Stimulated activated naive CD8-positive, alpha-beta T cell treated with anti-CD3 and anti-CD28 coated beads, Interleukin-15, amount 100 ng/mL, for 72 hours (primary cell): ENCODE measurements around the gene ATRN.
A peak's percentile ranks its signal among the peaks of the same experiment; 100 is the strongest.
"Not testable (repeated sequence)": the region's sequence is repeated elsewhere in the genome, so short reads cannot be mapped to it uniquely, and the experiment has no call there.

ENCODE experiments used
- ATAC-seq: fragments of 150-1000 bp; cut with Tn5 transposase; 2 replicates; pipeline ENCODE4 v1.10.0; 2021; ENCODE audit warnings: mild to moderate bottlenecking, moderate library complexity
- DNase-seq, 2 donors: peaks; one replicate each; pipeline ENCODE4 v3.0.0; 2021 to 2022
- H3K27ac Mint-ChIP-seq, 2 donors: one replicate each; pipeline ENCODE4 v1.8.0; 2022; ENCODE audit warnings: mild to moderate bottlenecking in 2 of 2, mixed read lengths in 2 of 2, moderate library complexity in 2 of 2
- H3K27me3 Mint-ChIP-seq: one replicate; pipeline ENCODE4 v1.8.0; 2022; ENCODE audit warnings: mixed read lengths
- H3K4me1 Mint-ChIP-seq: one replicate; pipeline ENCODE4 v1.8.0; 2022; ENCODE audit warnings: mild to moderate bottlenecking, mixed read lengths
- H3K4me3 Mint-ChIP-seq, 2 donors: one replicate each; pipeline ENCODE4 v1.8.0; 2022; ENCODE audit warnings: mild to moderate bottlenecking in 2 of 2, mixed read lengths in 2 of 2, moderate library complexity in 1 of 2
- H3K9me3 Mint-ChIP-seq, 2 donors: one replicate each; pipeline ENCODE4 v1.8.0; 2022; ENCODE audit warnings: mixed read lengths in 2 of 2

ATRN gene

DNA sequence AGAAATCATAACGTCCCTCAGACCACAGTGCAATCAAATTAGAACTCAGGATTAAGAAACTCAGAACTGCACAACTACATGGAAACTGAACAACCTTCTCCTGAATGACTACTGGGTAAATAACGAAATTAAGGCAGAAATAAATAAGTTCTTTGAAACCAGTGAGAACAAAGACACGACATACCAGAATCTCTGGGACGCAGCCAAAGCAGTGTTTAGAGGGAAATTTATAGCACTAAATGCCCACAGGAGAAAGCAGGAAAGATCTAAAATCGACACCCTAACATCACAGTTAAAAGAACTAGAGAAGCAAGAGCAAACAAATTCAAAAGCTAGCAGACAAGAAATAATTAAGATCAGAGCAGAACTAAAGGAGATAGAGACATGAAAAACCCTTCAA lies 53.9 kb downstream of the ATRN start:
- not testable (repeated sequence) for DNase-seq, H3K4me3 Mint-ChIP-seq, ATAC-seq, H3K27me3 Mint-ChIP-seq, H3K4me1 Mint-ChIP-seq, H3K27ac Mint-ChIP-seq
- peaks cover 40 to 48% of the 10 kb centered on the region in 2 donors for H3K9me3 Mint-ChIP-seq

DNA sequence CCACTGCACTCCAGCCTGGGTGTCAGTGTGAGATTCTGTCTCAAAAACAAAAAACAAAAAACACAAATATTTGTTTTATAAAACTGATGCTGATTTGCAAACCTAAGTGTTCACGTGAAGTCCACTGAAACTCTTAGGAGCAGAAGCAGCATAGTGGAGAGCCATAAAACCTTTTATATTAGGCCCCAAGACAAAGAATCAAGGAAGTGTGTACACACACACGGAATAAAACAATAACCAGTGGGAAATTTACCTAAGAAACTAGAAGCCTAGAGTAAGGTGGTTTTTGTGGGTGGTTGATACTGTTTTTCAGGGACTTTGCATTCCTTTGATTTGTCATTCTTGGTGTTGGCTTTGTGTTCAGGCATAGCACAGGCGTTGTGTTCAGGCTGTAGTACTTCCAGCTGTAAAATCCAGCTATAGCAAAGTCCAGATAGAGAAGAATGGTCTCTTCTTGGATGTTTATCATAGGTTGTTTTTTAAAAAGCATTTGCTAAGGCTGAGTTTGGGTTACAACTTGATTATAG lies 61.3 kb downstream of the ATRN start:
- Mint-ChIP-seq H3K9me3 (peaks cover 0 to 3% of the 10 kb centered on the region in 2 donors), H3K4me1 (no peaks in the 10 kb centered on the region), H3K4me3 (no peak overlapping the region), H3K27me3 (no peaks in the 10 kb centered on the region), H3K27ac (no peak overlapping the region)
- ATAC-seq: no peak
- no peak for DNase-seq

DNA sequence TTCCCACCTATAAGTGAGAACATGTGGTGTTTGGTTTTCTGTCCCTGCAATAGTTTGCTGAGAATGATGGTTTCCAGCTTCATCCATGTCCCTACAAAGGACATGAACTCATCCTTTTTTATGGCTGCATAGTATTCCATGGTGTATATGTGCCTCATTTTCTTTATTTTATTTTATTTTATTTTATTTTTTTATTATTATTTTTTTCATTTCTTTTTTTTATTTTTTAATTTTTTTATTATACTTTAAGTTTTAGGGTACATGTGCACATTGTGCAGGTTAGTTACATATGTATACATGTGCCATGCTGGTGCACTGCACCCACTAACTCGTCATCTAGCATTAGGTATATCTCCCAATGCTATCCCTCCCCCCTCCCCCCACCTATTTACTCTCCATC lies 66.9 kb downstream of the ATRN start:
- H3K4me1 Mint-ChIP-seq, H3K27me3 Mint-ChIP-seq, DNase-seq, H3K4me3 Mint-ChIP-seq, H3K9me3 Mint-ChIP-seq, ATAC-seq, H3K27ac Mint-ChIP-seq: not testable (repeated sequence)

DNA sequence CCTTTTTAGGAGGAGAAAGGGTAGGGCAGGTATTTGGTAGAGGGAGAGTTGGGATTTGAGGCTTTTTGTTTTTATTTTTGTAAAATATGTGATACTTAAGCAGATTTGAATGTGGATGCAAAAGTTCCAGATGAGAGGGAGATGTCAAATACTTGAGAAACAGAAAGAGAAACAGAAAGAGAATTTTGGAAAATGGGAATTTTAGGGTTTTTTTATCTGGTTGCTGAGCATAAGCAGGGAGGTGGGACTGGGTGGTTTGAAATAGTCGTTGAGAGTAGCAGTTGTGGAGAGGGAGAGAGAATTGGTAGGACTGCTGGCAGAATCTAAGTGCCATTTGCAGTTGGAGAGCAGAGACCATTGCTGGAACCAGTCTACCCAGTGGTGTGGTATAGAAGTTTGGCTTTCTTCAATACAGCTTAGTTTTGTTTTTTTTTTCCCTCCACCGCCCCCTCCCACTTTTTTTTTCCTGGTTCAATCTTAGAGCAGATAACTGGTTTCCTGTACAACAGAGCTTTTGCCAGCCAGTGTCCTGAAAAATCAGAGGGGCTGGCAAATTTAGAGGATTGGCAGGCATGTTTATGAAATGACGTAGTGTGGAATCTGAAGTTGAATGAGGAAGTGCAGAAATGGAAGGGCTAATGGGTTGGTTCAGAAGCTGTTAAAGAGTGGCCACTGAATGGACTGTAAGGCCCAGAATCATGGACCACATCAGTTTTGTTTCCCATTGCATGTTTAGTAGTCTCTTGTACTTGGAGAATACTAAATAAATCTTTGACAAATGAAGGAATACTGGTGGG lies 68.7 kb downstream of the ATRN start:
- Mint-ChIP-seq H3K4me3 (no peak overlapping the region), H3K4me1 (peaks cover 7% of the 10 kb centered on the region)

DNA sequence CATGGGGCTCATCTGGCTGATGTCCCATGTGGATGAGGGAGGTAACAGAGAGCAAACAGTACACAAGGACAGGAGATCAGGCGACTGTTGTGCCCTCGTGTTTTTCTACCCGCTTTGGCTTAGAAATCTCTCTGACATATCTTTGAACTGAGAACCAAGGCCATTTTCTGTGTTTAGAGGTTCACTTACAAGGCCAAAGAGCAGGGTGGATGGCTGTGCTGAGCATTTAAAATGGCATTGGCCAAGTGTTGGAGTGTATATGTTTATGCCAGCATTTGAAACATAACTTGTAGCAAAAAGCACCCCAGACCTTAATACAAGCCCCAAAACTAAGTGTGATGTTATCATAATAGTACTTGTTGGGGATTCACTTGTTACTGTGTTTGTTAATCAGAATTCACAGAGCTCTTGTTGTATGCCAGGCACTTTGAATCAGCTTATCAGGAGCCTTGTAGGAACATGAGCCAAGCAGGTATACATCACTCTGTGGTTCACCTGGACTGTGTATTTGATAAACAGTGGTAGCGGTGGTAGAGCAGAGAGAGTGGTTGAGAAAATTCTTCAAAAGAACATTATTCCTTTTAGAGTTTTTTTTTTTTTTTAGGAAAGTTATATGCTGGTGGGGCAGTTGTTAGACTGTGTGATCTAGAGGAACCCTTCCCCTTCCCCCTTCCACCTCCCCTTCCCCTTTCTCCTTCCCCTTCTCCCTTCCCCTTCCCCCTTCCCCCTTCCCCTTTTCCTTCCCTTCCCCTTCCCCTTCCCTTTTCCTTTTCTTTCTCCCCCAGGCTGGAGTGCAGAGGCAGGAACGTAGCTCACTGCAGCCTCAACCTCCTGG lies 71.3 kb downstream of the ATRN start:
- Mint-ChIP-seq H3K4me1 (peaks cover 7% of the 10 kb centered on the region), H3K9me3 (no peaks in the 10 kb centered on the region), H3K4me3 (no peak overlapping the region), H3K27ac (peak overlapping the region in 1 of 2 donors; percentile 57), H3K27me3 (no peaks in the 10 kb centered on the region)
- DNase-seq: no peak
- ATAC-seq: no peak

More for the DNA sequence above, 68.7 kb downstream of the ATRN start:
- peak overlapping the region in 1 of 2 donors; percentile 14 for H3K27ac Mint-ChIP-seq
- ATAC-seq (no peak), DNase-seq (no peak)
- no peaks in the 10 kb centered on the region for H3K9me3 Mint-ChIP-seq
- H3K27me3 Mint-ChIP-seq: no peaks in the 10 kb centered on the region

DNA sequence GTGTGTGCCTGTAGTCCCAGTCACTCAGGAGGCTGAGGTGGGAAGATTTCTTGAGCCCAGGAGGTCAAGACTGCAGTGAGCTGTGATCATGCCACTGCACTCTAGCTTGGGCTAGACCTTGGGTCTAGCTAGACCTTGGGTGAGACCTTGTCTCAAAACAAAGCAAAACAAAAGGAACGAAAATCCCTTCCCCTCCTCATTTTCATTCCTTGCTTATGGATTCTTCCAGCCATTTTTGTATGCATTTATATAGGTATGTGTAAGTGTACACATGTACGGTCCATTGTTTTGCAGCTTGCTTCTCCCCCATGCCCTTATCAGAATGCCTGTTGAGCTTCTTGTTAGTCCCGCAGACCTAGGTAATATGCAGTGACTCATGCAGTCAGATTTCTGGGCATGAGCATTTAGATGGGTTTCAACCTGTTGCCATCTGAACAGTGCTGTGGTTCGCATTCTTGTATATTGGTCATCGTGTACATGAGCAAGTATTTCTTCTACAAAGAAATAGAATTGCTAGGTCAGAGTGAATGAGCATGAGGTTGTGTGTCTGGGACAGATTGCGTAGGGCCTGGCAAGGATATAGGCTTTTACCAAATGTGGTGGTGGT lies 73.2 kb downstream of the ATRN start:
- Mint-ChIP-seq H3K4me3 (no peak overlapping the region), H3K27me3 (no peaks in the 10 kb centered on the region), H3K9me3 (no peaks in the 10 kb centered on the region), H3K4me1 (peaks cover 5% of the 10 kb centered on the region), H3K27ac (no peak overlapping the region)
- DNase-seq (no peak), ATAC-seq (no peak)

DNA sequence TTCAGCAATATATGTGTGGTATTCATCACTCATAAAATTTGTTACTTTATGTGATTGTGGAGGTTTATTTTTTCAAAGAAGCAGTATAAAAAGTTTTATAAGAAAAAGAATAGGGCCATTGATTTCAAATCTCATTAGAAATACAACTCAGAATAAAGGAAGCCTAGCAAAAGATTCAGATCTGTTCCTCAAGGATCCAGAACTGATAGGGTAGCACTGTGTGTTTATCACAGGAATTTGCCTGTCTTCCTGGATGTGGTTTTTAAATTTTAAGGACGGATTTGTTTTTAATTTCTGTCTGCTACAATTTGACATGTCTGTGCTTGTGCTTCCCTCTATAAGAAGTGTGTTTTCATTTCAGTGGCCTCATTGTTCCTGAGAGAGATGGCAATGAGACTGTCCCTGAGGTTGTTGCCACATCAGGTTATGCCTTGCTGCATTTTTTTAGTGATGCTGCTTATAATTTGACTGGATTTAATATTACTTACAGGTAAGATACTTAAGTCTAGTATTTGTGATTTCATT lies 74.6 kb downstream of the ATRN start:
- no peaks in the 10 kb centered on the region for H3K9me3 Mint-ChIP-seq
- peak overlapping the region in 1 of 2 donors; percentile 20 for H3K27ac Mint-ChIP-seq
- no peaks in the 10 kb centered on the region for H3K27me3 Mint-ChIP-seq
- ATAC-seq (no peak), DNase-seq (no peak)
- no peak overlapping the region for H3K4me3 Mint-ChIP-seq
- H3K4me1 Mint-ChIP-seq: no peaks in the 10 kb centered on the region

DNA sequence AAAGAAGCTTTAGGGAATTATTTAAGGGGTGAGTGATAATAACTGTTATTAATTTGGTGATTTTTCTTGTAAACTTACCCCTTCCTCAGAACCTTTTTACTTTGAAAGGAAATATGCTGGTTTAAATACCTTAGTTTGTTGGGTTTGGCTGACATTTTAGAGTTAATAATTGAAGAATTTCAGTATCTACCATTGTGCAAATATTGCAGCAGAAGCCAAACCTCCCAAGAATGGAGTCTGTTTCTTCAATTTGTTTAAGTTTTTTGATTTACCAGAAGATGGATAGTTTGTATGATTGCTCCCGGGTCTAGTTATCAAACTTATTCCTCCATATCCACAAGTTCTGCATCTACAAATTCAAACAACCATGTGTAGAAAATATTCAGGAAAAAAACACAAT lies 77.1 kb downstream of the ATRN start:
- Mint-ChIP-seq H3K9me3 (no peaks in the 10 kb centered on the region), H3K27ac (no peak overlapping the region), H3K4me1 (no peaks in the 10 kb centered on the region), H3K4me3 (no peak overlapping the region), H3K27me3 (no peaks in the 10 kb centered on the region)
- DNase-seq (no peak), ATAC-seq (no peak)

DNA sequence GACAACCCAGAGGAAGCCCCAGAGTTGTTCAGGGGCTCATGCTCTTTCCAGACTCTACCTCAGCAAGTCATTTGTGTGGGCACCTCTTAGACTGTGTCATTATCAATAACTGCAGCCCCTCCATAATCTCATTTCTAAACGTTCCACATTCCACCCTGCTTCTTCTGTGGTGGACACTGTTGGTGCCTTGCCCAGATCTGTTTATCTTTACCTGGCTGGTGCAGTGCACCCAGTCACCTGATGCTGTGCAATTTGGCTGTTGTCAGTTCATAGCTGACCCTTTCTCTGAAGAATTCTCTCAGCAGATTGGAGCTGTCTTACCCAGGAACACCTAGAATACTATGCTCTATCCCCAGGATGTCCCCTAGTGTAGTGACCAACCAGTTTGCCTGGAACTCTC lies 80.0 kb downstream of the ATRN start:
- no peak overlapping the region for H3K4me3 Mint-ChIP-seq
- H3K27me3 Mint-ChIP-seq: no peaks in the 10 kb centered on the region
- DNase-seq (no peak), ATAC-seq (no peak)
- no peaks in the 10 kb centered on the region for H3K4me1 Mint-ChIP-seq
- H3K9me3 Mint-ChIP-seq: no peaks in the 10 kb centered on the region
- peak overlapping the region in 1 of 2 donors; percentile 42 for H3K27ac Mint-ChIP-seq

DNA sequence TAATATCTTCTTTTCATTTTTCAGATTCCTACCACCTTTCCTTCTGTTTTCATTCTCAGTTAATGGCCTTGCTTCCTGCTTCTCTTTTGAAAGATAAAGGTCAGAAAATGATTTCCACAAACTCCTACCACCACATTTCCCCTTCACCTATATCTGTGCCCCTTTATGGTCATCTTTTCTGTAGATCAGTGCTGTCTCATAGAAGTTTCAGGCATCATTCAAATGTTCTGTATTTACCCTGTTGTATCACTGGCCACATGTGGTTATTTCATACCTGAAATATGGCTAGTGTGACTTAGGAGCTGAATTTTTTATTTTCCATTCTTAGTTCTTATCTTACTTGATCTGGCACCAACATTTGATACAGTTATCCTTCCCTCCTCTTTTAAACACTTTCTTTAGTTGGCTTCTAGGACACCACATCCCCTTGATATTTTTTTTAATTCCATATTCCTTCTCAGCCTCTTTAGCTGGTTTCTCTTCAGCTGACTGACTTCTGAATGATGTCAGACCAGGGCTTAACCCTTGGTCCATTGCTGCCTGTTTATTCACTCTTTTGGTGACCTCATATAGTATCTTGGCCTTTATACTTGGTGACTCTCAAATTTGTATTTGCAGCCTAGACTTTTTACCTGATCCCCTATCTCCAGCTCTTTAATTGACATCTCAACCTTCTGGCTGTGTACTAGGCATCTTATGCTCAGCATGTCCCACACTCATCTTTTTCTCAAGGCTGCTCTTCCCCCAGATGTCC lies 81.0 kb downstream of the ATRN start:
- H3K27ac Mint-ChIP-seq: peak overlapping the region in 1 of 2 donors; percentile 2
- ATAC-seq: no peak

DNA sequence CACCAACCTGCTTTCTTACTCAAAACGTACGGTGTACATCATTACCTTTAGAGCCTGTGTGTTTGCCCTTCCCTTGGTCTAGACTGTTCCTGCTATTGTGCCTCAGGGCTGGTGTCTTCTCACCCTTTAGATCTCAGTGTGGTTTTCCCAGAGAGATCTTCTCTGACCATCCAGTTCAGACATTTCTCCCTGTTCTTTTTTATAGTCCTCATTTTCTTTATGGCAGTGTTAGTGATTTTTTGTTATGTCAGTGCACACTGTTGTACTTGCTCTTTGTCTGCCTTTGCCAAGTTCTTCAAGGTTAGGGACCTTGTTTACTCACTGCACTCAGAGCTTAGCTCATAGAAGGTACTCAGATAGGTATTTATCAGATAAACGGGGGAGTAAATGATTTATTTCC lies 82.8 kb downstream of the ATRN start:
- DNase-seq (no peak), ATAC-seq (no peak)
- no peaks in the 10 kb centered on the region for H3K9me3 Mint-ChIP-seq
- H3K4me1 Mint-ChIP-seq: no peaks in the 10 kb centered on the region
- no peak overlapping the region for H3K27ac Mint-ChIP-seq
- no peak overlapping the region for H3K4me3 Mint-ChIP-seq
- no peaks in the 10 kb centered on the region for H3K27me3 Mint-ChIP-seq

More for the DNA sequence above, 81.0 kb downstream of the ATRN start:
- H3K4me3 Mint-ChIP-seq: no peak overlapping the region
- no peaks in the 10 kb centered on the region for H3K4me1 Mint-ChIP-seq
- H3K27me3 Mint-ChIP-seq: no peaks in the 10 kb centered on the region
- H3K9me3 Mint-ChIP-seq: no peaks in the 10 kb centered on the region
- DNase-seq: no peak

DNA sequence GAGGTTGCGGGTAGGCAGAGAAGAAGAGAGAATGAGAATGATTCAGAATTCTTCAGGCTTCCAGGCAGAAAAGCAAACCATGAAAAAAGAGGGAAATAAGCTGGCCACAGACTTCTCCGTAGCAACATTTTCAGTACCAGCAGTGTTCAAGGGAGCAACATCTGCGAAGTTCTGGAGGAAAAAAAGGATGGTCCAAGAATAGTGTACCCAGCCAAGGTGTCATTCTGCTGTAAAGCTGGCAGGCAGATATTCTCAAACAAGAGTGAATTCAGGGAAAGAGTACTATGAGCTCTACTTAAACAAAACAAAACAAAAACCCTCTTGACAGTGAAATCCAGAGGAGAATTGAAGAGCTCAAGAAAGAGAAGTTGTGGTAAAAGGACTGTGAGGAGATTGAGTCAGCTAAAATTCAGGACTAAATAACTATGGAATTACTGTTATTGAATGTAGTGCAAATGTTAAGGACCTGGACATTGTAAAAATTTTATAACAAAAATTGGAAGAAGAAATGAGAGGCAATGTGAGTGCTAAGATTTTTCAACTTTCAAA lies 86.5 kb downstream of the ATRN start:
- ATAC-seq (no peak), DNase-seq (no peak)
- Mint-ChIP-seq H3K9me3 (no peaks in the 10 kb centered on the region), H3K27me3 (no peaks in the 10 kb centered on the region), H3K4me3 (no peak overlapping the region), H3K4me1 (no peaks in the 10 kb centered on the region), H3K27ac (no peak overlapping the region)

DNA sequence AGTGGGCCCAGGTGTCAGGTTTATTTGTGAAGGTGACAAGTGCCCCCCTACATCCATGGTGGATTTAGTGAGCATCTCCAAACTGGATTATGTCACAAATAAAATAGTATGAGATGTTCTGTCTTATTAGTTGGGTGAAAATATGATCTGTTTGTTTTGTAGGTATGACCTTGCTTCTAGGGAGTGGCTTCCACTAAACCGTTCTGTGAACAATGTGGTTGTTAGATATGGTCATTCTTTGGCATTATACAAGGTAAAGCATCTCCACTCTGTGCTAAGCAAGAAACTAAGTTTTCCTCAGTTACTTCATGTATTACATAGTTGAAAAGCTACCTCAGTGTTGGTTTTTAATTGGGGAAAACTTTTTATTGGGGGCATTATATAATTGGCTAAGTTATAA lies 88.4 kb downstream of the ATRN start:
- ATAC-seq: no peak
- no peaks in the 10 kb centered on the region for H3K4me1 Mint-ChIP-seq
- no peaks in the 10 kb centered on the region for H3K9me3 Mint-ChIP-seq
- H3K27me3 Mint-ChIP-seq: no peaks in the 10 kb centered on the region
- H3K4me3 Mint-ChIP-seq: no peak overlapping the region
- no peak for DNase-seq
- H3K27ac Mint-ChIP-seq: no peak overlapping the region

DNA sequence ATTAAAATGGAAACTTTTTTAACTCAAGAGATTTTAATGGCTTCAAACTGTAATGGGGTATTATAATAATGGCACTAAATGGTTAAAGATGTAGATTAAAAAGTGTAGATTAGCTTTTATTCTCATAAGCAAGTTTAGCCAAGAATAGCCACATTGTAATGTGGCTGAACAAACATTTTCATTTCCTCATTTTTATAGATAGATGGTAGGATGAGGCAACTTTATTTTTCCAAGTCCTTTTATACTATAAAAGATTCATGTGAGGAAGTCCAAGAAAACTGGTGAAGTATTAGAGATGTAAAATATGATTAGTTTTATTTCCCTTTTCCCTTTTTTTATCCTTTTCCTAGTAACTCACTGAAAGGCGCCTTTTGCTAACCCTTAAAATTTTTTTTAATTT lies 88.8 kb downstream of the ATRN start:
- H3K9me3 Mint-ChIP-seq: no peaks in the 10 kb centered on the region
- H3K27ac Mint-ChIP-seq: no peak overlapping the region
- H3K27me3 Mint-ChIP-seq: no peaks in the 10 kb centered on the region
- no peaks in the 10 kb centered on the region for H3K4me1 Mint-ChIP-seq
- H3K4me3 Mint-ChIP-seq: no peak overlapping the region
- no peak for ATAC-seq
- DNase-seq: no peak

DNA sequence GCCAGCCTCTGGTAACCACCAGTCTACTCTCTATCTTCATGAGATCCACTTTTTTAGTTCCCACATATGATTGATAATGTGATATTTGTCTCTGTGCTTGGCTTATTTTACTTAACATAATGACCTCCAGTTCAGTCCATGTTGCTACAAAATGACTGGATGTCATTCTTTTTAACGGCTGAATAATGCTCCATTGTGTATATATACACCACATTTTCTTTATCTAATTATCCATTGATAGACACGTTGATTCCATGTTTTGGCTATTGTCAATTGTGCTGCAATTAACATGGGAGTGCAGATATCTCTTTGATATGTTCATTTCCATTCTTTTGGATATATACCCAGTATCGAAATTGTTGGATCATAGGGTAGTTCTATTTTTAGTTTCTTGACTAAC lies 89.3 kb downstream of the ATRN start:
- no peak for DNase-seq

More for the DNA sequence above, 89.3 kb downstream of the ATRN start:
- peak overlapping the region in 1 of 2 donors; percentile 8 for H3K27ac Mint-ChIP-seq
- no peaks in the 10 kb centered on the region for H3K9me3 Mint-ChIP-seq
- no peaks in the 10 kb centered on the region for H3K4me1 Mint-ChIP-seq
- no peak overlapping the region for H3K4me3 Mint-ChIP-seq
- no peak for ATAC-seq
- H3K27me3 Mint-ChIP-seq: no peaks in the 10 kb centered on the region
